Measurements from ENCODE around the gene ATN1. TPM values are rescaled to one million over a fixed set of nuclear protein-coding genes. Genes with fewer than 3 reads are reported as not detected.

Gene ATN1
- total and polyA plus RNA-seq, 4 donors: 3.6 to 12.6 (median 7.9) TPM

GRCh38 chr12:6979453-6979852, 51.7 kb downstream of the ATN1 start:
- 91% methylated on average over 3 of the region's 3 CpGs for WGBS
- H3K9ac ChIP-seq (ENCODE audit: low read depth in 1 of 2, low read length in 2 of 2): no peak overlapping the region

GRCh38 chr12:6980075-6980474, 52.3 kb downstream of the ATN1 start:
- H3K9me3 ChIP-seq (ENCODE audit: control insufficient read depth in 4 of 4, low read length in 3 of 4): no peaks in the 10 kb centered on the region
- no peak overlapping the region for H3K4me3 ChIP-seq (ENCODE audit: low read depth in 1 of 3, low read length in 3 of 3)
- no peak overlapping the region for H3K27ac ChIP-seq (ENCODE audit: low read depth in 1 of 2, low read length in 2 of 2)
- H3K27me3 ChIP-seq (ENCODE audit: control insufficient read depth in 4 of 4, insufficient read depth in 4 of 4, low read length in 3 of 4): no peaks in the 10 kb centered on the region
- H3K9ac ChIP-seq (ENCODE audit: low read depth in 1 of 2, low read length in 2 of 2): no peak overlapping the region
- H3K4me1 ChIP-seq (ENCODE audit: control insufficient read depth in 4 of 4, insufficient read depth in 4 of 4, low read length in 3 of 4): peaks cover 4 to 28% (median 25%) of the 10 kb centered on the region in 4 donors
- peaks cover 2 to 71% (median 58%) of the 10 kb centered on the region in 4 donors for H3K36me3 ChIP-seq (ENCODE audit: control insufficient read depth in 4 of 4, insufficient read depth in 3 of 4, low read depth in 1 of 4, low read length in 3 of 4)
- no peak for DNase-seq (ENCODE audit: low spot score)
- 98% methylated on average over 4 of the region's 4 CpGs for WGBS
- TF ChIP-seq EGR1 (IDR thresholded peaks at IDR 0.05; ENCODE audit: low read depth in 2 of 2) (no peak), ATF3 (IDR thresholded peaks at IDR 0.05) (no peak), HNF4G (IDR thresholded peaks at IDR 0.05) (no peak), JUND (IDR thresholded peaks at IDR 0.05) (no peak), REST (IDR thresholded peaks at IDR 0.05) (no peak), MAX (IDR thresholded peaks at IDR 0.05) (no peak), RXRA (IDR thresholded peaks at IDR 0.05) (no peak), GABPA (IDR thresholded peaks at IDR 0.05 in 1 of 2, conservative IDR thresholded peaks at IDR 0.05 in 1 of 2) (no peak), FOXA2 (IDR thresholded peaks at IDR 0.05) (no peak)

More at GRCh38 chr12:6979453-6979852, 51.7 kb downstream of the ATN1 start:
- Histone ChIP-seq H3K4me3 (ENCODE audit: low read depth in 1 of 3, low read length in 3 of 3) (no peak overlapping the region), H3K4me1 (ENCODE audit: control insufficient read depth in 4 of 4, insufficient read depth in 4 of 4, low read length in 3 of 4) (peaks cover 4 to 25% (median 24%) of the 10 kb centered on the region in 4 donors), H3K9me3 (ENCODE audit: control insufficient read depth in 4 of 4, low read length in 3 of 4) (no peaks in the 10 kb centered on the region), H3K27ac (ENCODE audit: low read depth in 1 of 2, low read length in 2 of 2) (no peak overlapping the region), H3K27me3 (ENCODE audit: control insufficient read depth in 4 of 4, insufficient read depth in 4 of 4, low read length in 3 of 4) (no peaks in the 10 kb centered on the region), H3K36me3 (ENCODE audit: control insufficient read depth in 4 of 4, insufficient read depth in 3 of 4, low read depth in 1 of 4, low read length in 3 of 4) (peaks cover 2 to 77% (median 64%) of the 10 kb centered on the region in 4 donors)
- no peak for TF ChIP-seq MAX (IDR thresholded peaks at IDR 0.05)
- TF ChIP-seq RXRA (IDR thresholded peaks at IDR 0.05): no peak
- no peak for TF ChIP-seq TAF1 (conservative IDR thresholded peaks at IDR 0.05)
- TF ChIP-seq ZBTB33 (IDR thresholded peaks at IDR 0.05): no peak
- no peak for TF ChIP-seq NR2F2 (IDR thresholded peaks at IDR 0.05)
- TF ChIP-seq REST (IDR thresholded peaks at IDR 0.05): no peak
- no peak for TF ChIP-seq ATF3 (IDR thresholded peaks at IDR 0.05)
- TF ChIP-seq HNF4A (conservative IDR thresholded peaks at IDR 0.05): no peak
- no peak for TF ChIP-seq FOXA2 (IDR thresholded peaks at IDR 0.05)
- no peak for DNase-seq (ENCODE audit: low spot score)
